ENCODE measurements around the gene CWH43.
"Not testable (repeated sequence)": the region's sequence is repeated elsewhere in the genome, so short reads cannot be mapped to it uniquely, and the experiment has no call there.

CWH43 gene

GRCh38 chr4:49097071-49097470 is 111.0 kb downstream of the CWH43 start:
- H3K9me3 ChIP-seq: peaks cover 59% of the 10 kb centered on the region
- H3K27ac ChIP-seq, H3K36me3 ChIP-seq, H3K27me3 ChIP-seq, H3K9ac ChIP-seq, H4K20me1 ChIP-seq, H3K4me1 ChIP-seq, H3K4me2 ChIP-seq: not testable (repeated sequence)
- peak overlapping the region; percentile 23; the same call in 1 of the 2 replicates for H3K4me3 ChIP-seq

GRCh38 chr4:49097505-49097904 is 111.4 kb downstream of the CWH43 start:
- not testable (repeated sequence) for H4K20me1 ChIP-seq, H3K27ac ChIP-seq, H3K27me3 ChIP-seq, H3K4me2 ChIP-seq, H3K36me3 ChIP-seq, H3K4me1 ChIP-seq, H3K9ac ChIP-seq
- Histone ChIP-seq H3K9me3 (peaks cover 58% of the 10 kb centered on the region), H3K4me3 (peak overlapping the region; percentile 23; the same call in 1 of the 2 replicates)

- H3K36me3 ChIP-seq, H4K20me1 ChIP-seq, H3K9ac ChIP-seq, H3K27ac ChIP-seq, H3K4me2 ChIP-seq, H3K27me3 ChIP-seq, H3K4me3 ChIP-seq, H3K4me1 ChIP-seq: not testable (repeated sequence)
- peaks cover 62% of the 10 kb centered on the region for H3K9me3 ChIP-seq
These were observed 112.1 kb downstream of the CWH43 start for GRCh38 chr4:49098034-49098759.

GRCh38 chr4:49099831-49100444 is 113.9 kb downstream of the CWH43 start:
- H4K20me1 ChIP-seq, H3K27ac ChIP-seq, H3K4me1 ChIP-seq, H3K4me3 ChIP-seq, H3K9ac ChIP-seq, H3K4me2 ChIP-seq, H3K36me3 ChIP-seq, H3K27me3 ChIP-seq: not testable (repeated sequence)
- H3K9me3 ChIP-seq: peaks cover 79% of the 10 kb centered on the region

GRCh38 chr4:49102344-49102898 is 116.3 kb downstream of the CWH43 start:
- not testable (repeated sequence) for H3K9ac ChIP-seq

GRCh38 chr4:49103436-49104136 is 117.5 kb downstream of the CWH43 start:
- not testable (repeated sequence) for H3K4me2 ChIP-seq, H3K4me3 ChIP-seq

More at GRCh38 chr4:49102344-49102898, 116.3 kb downstream of the CWH43 start:
- H3K36me3 ChIP-seq, H3K27ac ChIP-seq, H4K20me1 ChIP-seq, H3K4me1 ChIP-seq, H3K27me3 ChIP-seq, H3K4me2 ChIP-seq, H3K4me3 ChIP-seq: not testable (repeated sequence)
- H3K9me3 ChIP-seq: peaks cover 87% of the 10 kb centered on the region

GRCh38 chr4:49104231-49104930 is 118.3 kb downstream of the CWH43 start:
- not testable (repeated sequence) for H3K36me3 ChIP-seq, H3K4me1 ChIP-seq, H3K27ac ChIP-seq, H3K9ac ChIP-seq, H4K20me1 ChIP-seq, H3K4me2 ChIP-seq, H3K4me3 ChIP-seq, H3K27me3 ChIP-seq
- H3K9me3 ChIP-seq: peaks cover 84% of the 10 kb centered on the region

More at GRCh38 chr4:49103436-49104136, 117.5 kb downstream of the CWH43 start:
- not testable (repeated sequence) for H3K27me3 ChIP-seq, H3K36me3 ChIP-seq, H4K20me1 ChIP-seq, H3K4me1 ChIP-seq, H3K27ac ChIP-seq, H3K9ac ChIP-seq
- H3K9me3 ChIP-seq: peaks cover 87% of the 10 kb centered on the region

- not testable (repeated sequence) for H3K4me2 ChIP-seq, H3K4me1 ChIP-seq, H4K20me1 ChIP-seq, H3K27me3 ChIP-seq, H3K4me3 ChIP-seq, H3K36me3 ChIP-seq, H3K9ac ChIP-seq, H3K27ac ChIP-seq
- H3K9me3 ChIP-seq: peaks cover 84% of the 10 kb centered on the region
These were observed 119.3 kb downstream of the CWH43 start for GRCh38 chr4:49105248-49105904.

- H3K36me3 ChIP-seq, H3K9ac ChIP-seq, H3K4me2 ChIP-seq, H3K27me3 ChIP-seq, H3K27ac ChIP-seq, H3K4me1 ChIP-seq, H4K20me1 ChIP-seq: not testable (repeated sequence)
- Histone ChIP-seq H3K4me3 (peak overlapping the region; percentile 1; the same call in 1 of the 2 replicates), H3K9me3 (peaks cover 94% of the 10 kb centered on the region)
These were observed 121.2 kb downstream of the CWH43 start for GRCh38 chr4:49107262-49107661.

GRCh38 chr4:49108183-49108978 is 122.3 kb downstream of the CWH43 start:
- H3K27me3 ChIP-seq, H3K4me1 ChIP-seq, H3K36me3 ChIP-seq, H4K20me1 ChIP-seq, H3K4me2 ChIP-seq, H3K9ac ChIP-seq, H3K27ac ChIP-seq: not testable (repeated sequence)
- Histone ChIP-seq H3K9me3 (peaks cover 94% of the 10 kb centered on the region), H3K4me3 (peak overlapping the region; percentile 1)

GRCh38 chr4:49109567-49110166 is 123.6 kb downstream of the CWH43 start:
- not testable (repeated sequence) for H3K9ac ChIP-seq, H3K4me2 ChIP-seq, H3K27me3 ChIP-seq, H3K36me3 ChIP-seq, H3K27ac ChIP-seq, H3K4me1 ChIP-seq, H4K20me1 ChIP-seq
- Histone ChIP-seq H3K4me3 (peak overlapping the region; percentile 0; the same call in 1 of the 2 replicates), H3K9me3 (peaks cover 94% of the 10 kb centered on the region)

GRCh38 chr4:49110579-49110978 is 124.5 kb downstream of the CWH43 start:
- peaks cover 94% of the 10 kb centered on the region for H3K9me3 ChIP-seq
- H3K4me1 ChIP-seq, H3K4me2 ChIP-seq, H4K20me1 ChIP-seq, H3K27ac ChIP-seq, H3K9ac ChIP-seq, H3K36me3 ChIP-seq, H3K27me3 ChIP-seq, H3K4me3 ChIP-seq: not testable (repeated sequence)
